Esophagus muscularis mucosa (tissue), 3 donors: ENCODE data around the gene TDRD12.

Source experiments
- CTCF ChIP-seq, 3 experiments: fragments of 200-600 bp in 2 of 3; fragments of 450-650 bp in 1 of 3; sonication (generic) in 2 of 3; IDR thresholded peaks; one replicate each; pipeline ENCODE4 v1.5.1; 2017 to 2019; ENCODE audit warnings: antibody characterized with exemption in 3 of 3, mild to moderate bottlenecking in 2 of 3, moderate library complexity in 1 of 3
- POLR2A ChIP-seq: fragments of 450-650 bp; IDR thresholded peaks from one replicate; pipeline ENCODE4 v1.6.1; 2017; ENCODE audit warnings: antibody characterized with exemption, moderate library complexity, mild to moderate bottlenecking, low read depth
- POLR2AphosphoS5 ChIP-seq, 2 donors: sonication (generic); formaldehyde crosslinking; IDR thresholded peaks; one replicate each; pipeline ENCODE4 v1.6.1; 2017; ENCODE audit warnings: antibody characterized with exemption in 2 of 2

- TF ChIP-seq CTCF (IDR thresholded peaks at IDR 0.05) (no peak), POLR2A (no peak), POLR2AphosphoS5 (IDR thresholded peaks at IDR 0.05) (no peak)
These were observed 95.1 kb downstream of the TDRD12 start for GRCh38 chr19:32814624-32815023.
